ENCODE data around the gene MELK.

DNA sequence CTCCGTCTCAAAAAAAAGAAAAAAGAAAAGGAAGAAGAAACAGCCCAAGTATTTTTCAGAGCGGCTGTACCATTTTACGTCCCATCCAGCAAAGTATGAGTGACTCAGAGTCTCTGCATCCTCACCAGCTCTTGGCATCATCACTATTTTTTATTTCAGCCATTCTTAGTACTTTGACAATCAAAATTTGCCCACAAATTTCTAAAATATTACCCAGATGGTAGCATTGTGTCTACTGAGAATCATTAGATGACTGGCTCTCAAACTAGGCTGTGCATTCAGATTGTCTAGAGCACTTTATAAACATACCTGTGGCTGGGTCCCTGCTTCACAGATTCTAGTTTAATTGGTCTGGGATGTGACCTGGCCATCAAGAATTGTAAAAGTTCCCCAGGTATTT lies 21.6 kb upstream of the MELK start:
- TF ChIP-seq, protein P1, sequence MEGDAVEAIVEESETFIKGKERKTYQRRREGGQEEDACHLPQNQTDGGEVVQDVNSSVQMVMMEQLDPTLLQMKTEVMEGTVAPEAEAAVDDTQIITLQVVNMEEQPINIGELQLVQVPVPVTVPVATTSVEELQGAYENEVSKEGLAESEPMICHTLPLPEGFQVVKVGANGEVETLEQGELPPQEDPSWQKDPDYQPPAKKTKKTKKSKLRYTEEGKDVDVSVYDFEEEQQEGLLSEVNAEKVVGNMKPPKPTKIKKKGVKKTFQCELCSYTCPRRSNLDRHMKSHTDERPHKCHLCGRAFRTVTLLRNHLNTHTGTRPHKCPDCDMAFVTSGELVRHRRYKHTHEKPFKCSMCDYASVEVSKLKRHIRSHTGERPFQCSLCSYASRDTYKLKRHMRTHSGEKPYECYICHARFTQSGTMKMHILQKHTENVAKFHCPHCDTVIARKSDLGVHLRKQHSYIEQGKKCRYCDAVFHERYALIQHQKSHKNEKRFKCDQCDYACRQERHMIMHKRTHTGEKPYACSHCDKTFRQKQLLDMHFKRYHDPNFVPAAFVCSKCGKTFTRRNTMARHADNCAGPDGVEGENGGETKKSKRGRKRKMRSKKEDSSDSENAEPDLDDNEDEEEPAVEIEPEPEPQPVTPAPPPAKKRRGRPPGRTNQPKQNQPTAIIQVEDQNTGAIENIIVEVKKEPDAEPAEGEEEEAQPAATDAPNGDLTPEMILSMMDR (conservative IDR thresholded peaks at IDR 0.05; ENCODE audit: low read length) = no peak
- TF ChIP-seq EZH2phosphoT487 (IDR thresholded peaks at IDR 0.05; ENCODE audit: borderline replicate concordance, low read depth, low read length) = no peak

Data from OCI-LY7 (cell line).